ENCODE measurements around the gene EGLN1. TPM values are rescaled to one million over a fixed set of nuclear protein-coding genes. Genes with fewer than 3 reads are reported as not detected.

Gene EGLN1
- total and polyA plus RNA-seq, 10 of the 15 experiments (the other 5 are each of a cell fraction or from before 2014, with no cell fraction given): 2.4 to 46.6 (median 8.7) TPM

GRCh38 chr1:231422798-231423309, 767 bp upstream of the EGLN1 start:
- H3K4me2 ChIP-seq (ENCODE audit: control insufficient read depth, insufficient read depth): peak overlapping the region; percentile 72
- H3K36me3 ChIP-seq (ENCODE audit: control insufficient read depth in 2 of 2, insufficient read depth in 2 of 2, low read length in 1 of 2): no peaks in the 10 kb centered on the region; a peak in 1 of 4 replicates
- SMC1A ChIA-PET (ENCODE audit: uncharacterized antibody, unreplicated experiment): interaction anchor here (1.1 kb wide), 1 partner anchor 107 kb away, joined by 4 read pairs; no protein-coding TSS in a partner anchor
- intact Hi-C loops (cut with micrococcal nuclease; ENCODE audit: unreplicated experiment): loop anchor here (1.0 to 5.0 kb wide), 2 partner anchors 89 to 105 kb away; partner anchors contain the start of gene TSNAX
- RAD21 ChIA-PET (ENCODE audit: unreplicated experiment): no interaction called here
- H4K20me1 ChIP-seq (ENCODE audit: control insufficient read depth, insufficient read depth): peaks cover 4% of the 10 kb centered on the region; the same call in 1 of the 2 replicates
- BruUV-seq (replicated peaks): TSS peak; percentile 74
- no peaks in the 10 kb centered on the region for H3K4me1 ChIP-seq (ENCODE audit: control insufficient read depth, insufficient read depth, low read length)
- DNase-seq (ENCODE audit: low read depth, low spot score) (no peak), ATAC-seq (no peak), FAIRE-seq (no peak)
- peak overlapping the region; percentile 76 for H3K9ac ChIP-seq (ENCODE audit: control insufficient read depth, insufficient read depth, low read length)
- H3K79me2 ChIP-seq (ENCODE audit: control insufficient read depth, insufficient read depth, low read length): peaks cover 41% of the 10 kb centered on the region
- peak overlapping the region; percentile 93 for H2AFZ ChIP-seq (ENCODE audit: control insufficient read depth, low read depth, low read length)
- peak overlapping the region; percentile 78 for H3K27ac ChIP-seq (ENCODE audit: control insufficient read depth, insufficient read depth)
- WGBS (ENCODE audit: insufficient coverage, insufficient replicate concordance, low lambda C conversion rate, missing lambda C conversion rate): 36% methylated on average over 8 of the region's 8 CpGs
- no peaks in the 10 kb centered on the region; a peak in 1 of 4 replicates for H3K27me3 ChIP-seq (replicated peaks in 1 of 2; ENCODE audit: control insufficient read depth in 2 of 2, insufficient read depth in 2 of 2, low read length in 1 of 2)
- POLR2A ChIA-PET: no interaction called here
- in situ Hi-C loops (cut with MboI): no loop called here
- peak overlapping the region; percentile 66 for H3K4me3 ChIP-seq
- CTCF ChIA-PET: interaction anchor here (0.8 kb wide), 1 partner anchor 12 kb away, joined by 3 read pairs; no protein-coding TSS in a partner anchor
- no peaks in the 10 kb centered on the region for H3K9me3 ChIP-seq (replicated peaks; ENCODE audit: control insufficient read depth, insufficient read depth, low read length)
- TF ChIP-seq NBN (IDR thresholded peaks at IDR 0.05): 0 out of 2 replicates have a peak, but pooled peaks have one; percentile 36
- no peak for TF ChIP-seq TCF7 (IDR thresholded peaks at IDR 0.05; ENCODE audit: borderline replicate concordance)
- TF ChIP-seq CBX5 (IDR thresholded peaks at IDR 0.05; ENCODE audit: low read depth): no peak
- TF ChIP-seq TCF3 (IDR thresholded peaks at IDR 0.05; ENCODE audit: borderline replicate concordance, insufficient read depth, low read depth, low read length): no peak
- peak; percentile 31; the same call in 1 of the 2 replicates for TF ChIP-seq BMI1 (IDR thresholded peaks at IDR 0.05; ENCODE audit: borderline replicate concordance)
- TF ChIP-seq ATF3 (IDR thresholded peaks at IDR 0.05; ENCODE audit: borderline replicate concordance, extremely low read depth, low read depth, low read length): no peak
- peak; percentile 36; the same call in 1 of the 2 replicates for TF ChIP-seq ZBTB40 (IDR thresholded peaks at IDR 0.05; ENCODE audit: borderline replicate concordance)
- no peak; the same call in 1 of the 2 replicates for TF ChIP-seq GATAD2B (conservative IDR thresholded peaks at IDR 0.05; ENCODE audit: low read depth)
- TF ChIP-seq WRNIP1 (IDR thresholded peaks at IDR 0.05; ENCODE audit: borderline replicate concordance, low read depth, low read length): no peak
- TF ChIP-seq JUNB (IDR thresholded peaks at IDR 0.05): no peak
- TF ChIP-seq MAX (IDR thresholded peaks at IDR 0.05; ENCODE audit: low read depth, low read length): no peak
- TF ChIP-seq RFX5 (IDR thresholded peaks at IDR 0.05; ENCODE audit: low read depth, low read length): no peak
- peak; percentile 83; the same call in 1 of the 2 replicates for TF ChIP-seq MLLT1 (IDR thresholded peaks at IDR 0.05)

Measured in GM12878 (cell line).